Suprapubic skin (tissue), 3 donors: ENCODE measurements around the gene ACOX1.

ENCODE experiments used
- EP300 ChIP-seq: sonication (generic); formaldehyde crosslinking; IDR thresholded peaks from one replicate; pipeline ENCODE4 v1.6.1; 2017; ENCODE audit warnings: antibody characterized with exemption
- TF ChIP-seq, protein P1 (sequence below), 2 donors: fragments of 200-600 bp in 1 of 2; fragments of 450-650 bp in 1 of 2; sonication (generic) in 1 of 2; IDR thresholded peaks; one replicate each; pipeline ENCODE4 v1.5.1; 2016 to 2019; ENCODE audit warnings: antibody characterized with exemption in 2 of 2, mild to moderate bottlenecking in 1 of 2, moderate library complexity in 1 of 2

DNA sequence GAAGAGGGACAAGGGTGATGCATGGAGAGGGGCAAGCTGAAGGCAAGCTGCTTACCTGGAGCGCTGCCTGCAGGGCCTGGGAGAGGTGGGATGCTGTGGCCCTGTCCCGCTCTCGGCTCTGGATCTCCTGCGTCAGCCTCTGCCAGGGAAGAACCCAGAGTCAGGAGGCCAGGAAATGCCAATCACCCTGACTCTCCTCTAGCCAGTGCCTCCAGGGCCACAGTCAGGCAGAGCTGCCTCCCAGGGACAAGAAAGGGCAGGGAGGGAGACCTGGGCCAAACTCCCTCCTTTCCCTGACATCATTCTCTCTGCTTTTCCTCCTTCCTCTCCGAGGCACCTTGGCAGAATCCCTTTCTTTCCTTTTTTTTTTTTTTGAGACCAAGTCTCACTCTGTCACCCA, 33.0 kb upstream of the ACOX1 start:
- no peak for TF ChIP-seq EP300
- TF ChIP-seq, protein P1, sequence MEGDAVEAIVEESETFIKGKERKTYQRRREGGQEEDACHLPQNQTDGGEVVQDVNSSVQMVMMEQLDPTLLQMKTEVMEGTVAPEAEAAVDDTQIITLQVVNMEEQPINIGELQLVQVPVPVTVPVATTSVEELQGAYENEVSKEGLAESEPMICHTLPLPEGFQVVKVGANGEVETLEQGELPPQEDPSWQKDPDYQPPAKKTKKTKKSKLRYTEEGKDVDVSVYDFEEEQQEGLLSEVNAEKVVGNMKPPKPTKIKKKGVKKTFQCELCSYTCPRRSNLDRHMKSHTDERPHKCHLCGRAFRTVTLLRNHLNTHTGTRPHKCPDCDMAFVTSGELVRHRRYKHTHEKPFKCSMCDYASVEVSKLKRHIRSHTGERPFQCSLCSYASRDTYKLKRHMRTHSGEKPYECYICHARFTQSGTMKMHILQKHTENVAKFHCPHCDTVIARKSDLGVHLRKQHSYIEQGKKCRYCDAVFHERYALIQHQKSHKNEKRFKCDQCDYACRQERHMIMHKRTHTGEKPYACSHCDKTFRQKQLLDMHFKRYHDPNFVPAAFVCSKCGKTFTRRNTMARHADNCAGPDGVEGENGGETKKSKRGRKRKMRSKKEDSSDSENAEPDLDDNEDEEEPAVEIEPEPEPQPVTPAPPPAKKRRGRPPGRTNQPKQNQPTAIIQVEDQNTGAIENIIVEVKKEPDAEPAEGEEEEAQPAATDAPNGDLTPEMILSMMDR (IDR thresholded peaks at IDR 0.05), result no peak
